Measurements from ENCODE around the gene DAP3.
"Not testable (repeated sequence)": the region's sequence is repeated elsewhere in the genome, so short reads cannot be mapped to it uniquely, and the experiment has no call there.

Gene DAP3

GRCh38 chr1:155673003-155673402 lies 15.9 kb upstream of the DAP3 start:
- Histone ChIP-seq H3K27ac (no peak overlapping the region), H3K9ac (no peak overlapping the region), H4K20me1 (peaks cover 8 to 71% (median 32%) of the 10 kb centered on the region in 11 experiments; a peak in 18 of 22 replicates), H3K4me2 (no peak overlapping the region), H3K27me3 (no peaks in the 10 kb centered on the region), H3K4me3 (no peak overlapping the region), H3K9me3 (replicated peaks in 1 of 11) (no peaks in the 10 kb centered on the region), H3K4me1 (peaks cover 0 to 21% (median 5%) of the 10 kb centered on the region in 10 experiments; a peak in 9 of 20 replicates), H3K36me3 (peaks cover 95 to 100% (median 98%) of the 10 kb centered on the region in 11 experiments)
- no peak for TF ChIP-seq Cebpa-rat (IDR thresholded peaks at IDR 0.05)

GRCh38 chr1:155678027-155678426 lies 10.9 kb upstream of the DAP3 start:
- Histone ChIP-seq H3K4me3 (no peak overlapping the region), H3K4me1 (peaks cover 0 to 25% (median 8%) of the 10 kb centered on the region in 10 experiments; a peak in 9 of 20 replicates), H3K27ac (no peak overlapping the region), H3K27me3 (no peaks in the 10 kb centered on the region), H3K9ac (no peak overlapping the region), H3K9me3 (replicated peaks in 1 of 11) (no peaks in the 10 kb centered on the region), H4K20me1 (peaks cover 26 to 86% (median 64%) of the 10 kb centered on the region in 11 experiments; a peak in 21 of 22 replicates), H3K4me2 (no peak overlapping the region), H3K36me3 (peaks cover 81 to 100% (median 93%) of the 10 kb centered on the region in 11 experiments)
- no peak for TF ChIP-seq Cebpa-rat (IDR thresholded peaks at IDR 0.05)

GRCh38 chr1:155678992-155679391 lies 9.9 kb upstream of the DAP3 start:
- not testable (repeated sequence) for H3K4me3 ChIP-seq; H3K4me2 ChIP-seq; H3K27me3 ChIP-seq; H3K9me3 ChIP-seq (replicated peaks in 1 of 11); H3K9ac ChIP-seq; H3K27ac ChIP-seq
- H4K20me1 ChIP-seq = peaks cover 33 to 93% (median 74%) of the 10 kb centered on the region in 11 experiments
- peaks cover 76 to 100% (median 94%) of the 10 kb centered on the region in 11 experiments for H3K36me3 ChIP-seq
- peaks cover 0 to 28% (median 8%) of the 10 kb centered on the region in 10 experiments; a peak in 9 of 20 replicates for H3K4me1 ChIP-seq

DNA sequence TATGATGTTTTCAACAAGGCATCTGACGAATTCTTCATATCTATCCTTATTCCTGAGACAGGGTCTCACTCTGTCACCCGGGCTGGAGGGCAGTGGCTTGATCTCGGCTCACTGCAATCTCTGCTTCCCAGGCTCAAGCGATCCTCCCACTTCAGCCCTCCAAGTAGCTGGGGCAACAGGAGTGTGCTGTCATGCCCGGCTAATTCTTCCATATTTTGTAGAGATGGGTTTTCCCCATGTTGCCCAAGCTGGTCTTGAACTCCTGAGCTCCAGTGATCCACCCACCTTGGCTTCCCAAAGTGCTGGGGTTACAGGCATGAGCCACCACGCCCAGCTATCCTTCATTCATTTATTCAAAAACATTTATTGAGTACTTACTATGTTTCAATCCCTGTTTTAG lies 8.4 kb upstream of the DAP3 start:
- peaks cover 0 to 42% (median 13%) of the 10 kb centered on the region in 10 experiments; a peak in 13 of 20 replicates for H3K4me1 ChIP-seq
- H3K4me2 ChIP-seq = no peak overlapping the region
- no peak overlapping the region for H3K27ac ChIP-seq
- H3K9ac ChIP-seq = no peak overlapping the region
- peaks cover 61 to 92% (median 84%) of the 10 kb centered on the region in 11 experiments for H3K36me3 ChIP-seq
- no peaks in the 10 kb centered on the region for H3K9me3 ChIP-seq (replicated peaks in 1 of 11)
- no peak overlapping the region for H3K4me3 ChIP-seq
- H4K20me1 ChIP-seq = peaks cover 47 to 100% (median 84%) of the 10 kb centered on the region in 11 experiments
- TF ChIP-seq Cebpa-rat (IDR thresholded peaks at IDR 0.05) = no peak
- no peaks in the 10 kb centered on the region for H3K27me3 ChIP-seq

GRCh38 chr1:155681776-155682175 lies 7.1 kb upstream of the DAP3 start:
- Histone ChIP-seq H3K4me1 (peaks cover 9 to 41% (median 19%) of the 10 kb centered on the region in 10 experiments), H3K9me3 (replicated peaks in 1 of 11) (no peaks in the 10 kb centered on the region), H3K4me3 (no peak overlapping the region), H3K27ac (no peak overlapping the region), H3K4me2 (no peak overlapping the region), H3K9ac (no peak overlapping the region), H3K36me3 (peaks cover 49 to 85% (median 76%) of the 10 kb centered on the region in 11 experiments), H3K27me3 (no peaks in the 10 kb centered on the region), H4K20me1 (peaks cover 55 to 100% (median 87%) of the 10 kb centered on the region in 11 experiments)
- no peak for TF ChIP-seq Cebpa-rat (IDR thresholded peaks at IDR 0.05)

GRCh38 chr1:155687705-155688323 lies 1.1 kb upstream of the DAP3 start:
- peaks cover 16 to 25% (median 23%) of the 10 kb centered on the region in 11 experiments for H3K9me3 ChIP-seq (replicated peaks in 1 of 11)
- H3K4me2 ChIP-seq = peak overlapping the region in 10 of 11 experiments; percentile 14 to 63 (median 36); a peak in 12 of 22 replicates
- peaks cover 26 to 51% (median 46%) of the 10 kb centered on the region in 11 experiments for H3K36me3 ChIP-seq
- peak overlapping the region; percentile 95 to 100 (median 100) for H3K27ac ChIP-seq
- not testable (repeated sequence) for H3K27me3 ChIP-seq
- H3K4me1 ChIP-seq = peaks cover 20 to 44% (median 29%) of the 10 kb centered on the region in 10 experiments
- peak overlapping the region; percentile 94 to 100 (median 100) for H3K9ac ChIP-seq
- H3K4me3 ChIP-seq = peak overlapping the region; percentile 86 to 100 (median 96)
- H4K20me1 ChIP-seq = peaks cover 34 to 57% (median 45%) of the 10 kb centered on the region in 11 experiments

DNA sequence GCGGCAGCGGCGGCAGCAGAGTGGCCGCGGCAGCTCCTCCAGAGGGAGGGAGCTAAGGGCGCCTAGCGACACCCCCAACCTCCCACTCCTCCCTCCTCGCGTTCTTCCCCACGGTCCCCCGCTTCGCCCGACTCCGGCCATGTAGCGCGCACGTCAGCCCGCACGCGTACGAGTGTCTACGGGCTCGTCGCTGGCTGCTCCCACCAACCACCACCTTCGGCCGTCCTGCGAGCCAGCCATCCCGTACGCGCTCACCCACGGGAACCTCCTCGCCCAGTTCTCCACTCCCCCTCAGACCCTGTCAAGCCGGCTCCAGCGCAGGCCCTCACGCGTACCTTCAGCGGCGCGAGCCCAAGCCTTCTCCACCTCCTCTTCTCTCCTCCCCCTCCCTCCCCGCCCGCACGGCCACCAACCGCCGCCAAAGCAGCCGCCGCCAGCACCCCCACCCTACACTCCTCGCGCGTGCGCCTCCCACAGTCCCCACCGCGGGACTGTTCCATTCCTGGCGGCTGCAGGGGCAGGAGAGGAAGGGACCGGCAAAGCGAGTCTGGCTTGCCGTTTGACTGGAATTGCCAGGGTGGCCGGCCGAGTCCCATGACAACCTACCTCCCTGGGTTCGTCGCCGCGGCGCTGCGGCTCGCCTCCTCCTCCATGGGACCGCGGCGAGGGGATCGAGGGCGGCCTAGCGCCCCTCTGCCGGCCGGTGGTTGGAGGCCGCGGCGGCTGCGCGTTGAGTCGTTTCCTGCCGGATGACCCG lies 389 bp upstream of the DAP3 start, which contains the start of gene YY1AP1:
Gene YY1AP1, minus strand, starts transcription at position 451 of the 757 bp plus-strand sequence. CDS start 8,338 bp downstream, outside the sequence.
- Histone ChIP-seq H3K9ac (peak within 1 kb of the TSS; percentile 94 to 100 (median 100)), H3K4me2 (peak within 1 kb of the TSS; percentile 82 to 93 (median 89)), H3K36me3 (peaks cover 30 to 51% (median 46%) of the 10 kb centered on the region in 11 experiments), H3K4me3 (peak within 1 kb of the TSS; percentile 86 to 100 (median 96)), H3K27ac (peak within 1 kb of the TSS; percentile 95 to 100 (median 100)), H3K9me3 (replicated peaks in 1 of 11) (peaks cover 16 to 32% (median 30%) of the 10 kb centered on the region in 11 experiments), H3K4me1 (peaks cover 20 to 44% (median 29%) of the 10 kb centered on the region in 10 experiments), H3K27me3 (no peaks in the 10 kb centered on the region), H4K20me1 (peaks cover 28 to 56% (median 40%) of the 10 kb centered on the region in 11 experiments)
- TF ChIP-seq Cebpa-rat (IDR thresholded peaks at IDR 0.05) = no peak

DNA sequence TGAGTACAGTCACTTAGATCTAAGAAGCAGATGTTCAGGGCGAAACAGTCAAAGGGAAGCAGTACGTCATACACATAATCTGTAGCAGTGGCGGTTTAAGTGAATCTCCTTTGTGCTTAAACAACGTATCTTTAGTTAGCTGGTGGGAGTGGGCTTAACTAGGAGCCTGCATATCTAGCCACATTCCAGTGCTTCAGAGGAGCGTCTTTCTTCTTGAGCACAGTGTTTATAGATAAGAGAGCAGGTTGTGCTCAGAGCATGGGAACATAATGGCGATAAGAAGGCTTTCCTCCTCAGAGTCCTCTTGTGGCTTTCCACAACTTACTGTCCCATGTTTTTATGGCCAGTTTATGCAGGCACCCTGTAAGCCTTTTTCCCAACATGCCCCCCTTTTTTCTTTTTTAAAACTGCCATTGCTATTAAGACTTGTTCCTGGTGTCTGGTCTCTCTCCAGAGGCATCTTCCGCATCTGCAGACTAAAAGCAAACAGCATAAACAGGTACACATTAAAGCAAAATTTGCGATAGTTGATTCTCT lies 3.2 kb downstream of the DAP3 start:
- no peak overlapping the region for H3K27ac ChIP-seq
- peaks cover 0 to 56% (median 25%) of the 10 kb centered on the region in 11 experiments; a peak in 15 of 22 replicates for H4K20me1 ChIP-seq
- H3K36me3 ChIP-seq = peaks cover 40 to 70% (median 67%) of the 10 kb centered on the region in 11 experiments
- H3K4me1 ChIP-seq = peaks cover 9 to 15% (median 12%) of the 10 kb centered on the region in 10 experiments
- no peaks in the 10 kb centered on the region for H3K27me3 ChIP-seq
- peaks cover 21 to 65% (median 51%) of the 10 kb centered on the region in 11 experiments for H3K9me3 ChIP-seq (replicated peaks in 1 of 11)
- H3K4me2 ChIP-seq = no peak overlapping the region
- no peak overlapping the region for H3K9ac ChIP-seq
- H3K4me3 ChIP-seq = peak overlapping the region in 4 of 10 experiments; percentile 8 to 34 (median 30); a peak in 7 of 20 replicates
- no peak for TF ChIP-seq Cebpa-rat (IDR thresholded peaks at IDR 0.05)

All from BLaER1 treated with 17β-estradiol and CSF1 and Interleukin-3, amounts not matched to agents 10 nM and 100 nM (cell line).